SK-MEL-5 (cell line): ENCODE results near the gene IRF7. TPM values are rescaled to one million over a fixed set of nuclear protein-coding genes. Genes with fewer than 3 reads are reported as not detected.

Experiments used
- DNase-seq: peaks from one replicate; pipeline ENCODE4 v3.0.0-alpha.2; 2016; ENCODE audit warnings: low read depth, low spot score
- in situ Hi-C: cut with HindIII; loops from 2 replicates; pipeline ENCODE4 v1.10.0; 2016; ENCODE audit warnings: low sequenced_read_pairs, high pct_unique_total_duplicates, low pct_unique_long_range_greater_than_20kb
- total RNA-seq: library from RNA; depleted of rRNA; stranded (reverse); fragments of >200 nt; shearing (Covaris generic); gene quantifications from 2 replicates; pipeline ENCODE4 v1.2.3, GENCODE V29; 2014

Gene IRF7
- total RNA-seq, 1 experiment from 2014 or later: 3.7 TPM

- no peak for DNase-seq
- in situ Hi-C loops: no loop called here
Measured at GRCh38 chr11:643849-644738, 28.3 kb upstream of the IRF7 start.

- in situ Hi-C loops: no loop called here
Measured at GRCh38 chr11:643366-643765, 27.6 kb upstream of the IRF7 start.

GRCh38 chr11:641806-642370 lies 26.1 kb upstream of the IRF7 start:
- DNase-seq: no peak
- in situ Hi-C loops: no loop called here

More at GRCh38 chr11:643366-643765, 27.6 kb upstream of the IRF7 start:
- no peak for DNase-seq

GRCh38 chr11:640021-640706 lies 24.4 kb upstream of the IRF7 start:
- no peak for DNase-seq
- in situ Hi-C loops: no loop called here

GRCh38 chr11:639332-639955 lies 23.7 kb upstream of the IRF7 start:
- DNase-seq: no peak
- in situ Hi-C loops: no loop called here

GRCh38 chr11:638631-639331 lies 23.0 kb upstream of the IRF7 start:
- in situ Hi-C loops: no loop called here
- no peak for DNase-seq

GRCh38 chr11:637593-638521 lies 22.1 kb upstream of the IRF7 start:
- no peak for DNase-seq
- in situ Hi-C loops: no loop called here

- in situ Hi-C loops: no loop called here
- no peak for DNase-seq
Measured at GRCh38 chr11:637333-637592, 21.5 kb upstream of the IRF7 start.

GRCh38 chr11:636511-637332 lies 21.0 kb upstream of the IRF7 start, which contains the start of gene DRD4:
DRD4 (plus strand) TSS chr11:637269; CDS start chr11:637305, 36 bp downstream.
- no peak for DNase-seq
- in situ Hi-C loops: no loop called here

- DNase-seq: no peak
- in situ Hi-C loops: no loop called here
Measured at GRCh38 chr11:635945-636510, 20.3 kb upstream of the IRF7 start.

GRCh38 chr11:630871-631270 lies 15.1 kb upstream of the IRF7 start:
- in situ Hi-C loops: no loop called here
- DNase-seq: no peak

GRCh38 chr11:629237-629583 lies 13.5 kb upstream of the IRF7 start:
- in situ Hi-C loops: no loop called here
- no peak for DNase-seq

GRCh38 chr11:628056-628455 lies 12.3 kb upstream of the IRF7 start:
- in situ Hi-C loops: no loop called here

GRCh38 chr11:627308-627576 lies 11.5 kb upstream of the IRF7 start:
- in situ Hi-C loops: no loop called here

More at GRCh38 chr11:628056-628455, 12.3 kb upstream of the IRF7 start:
- no peak for DNase-seq

GRCh38 chr11:626475-627307 lies 10.9 kb upstream of the IRF7 start, which contains the start of gene SCT:
SCT (minus strand) TSS chr11:627181; CDS start chr11:627143, 38 bp downstream.
- DNase-seq: no peak
- in situ Hi-C loops: no loop called here

More at GRCh38 chr11:627308-627576, 11.5 kb upstream of the IRF7 start:
- no peak for DNase-seq
